ENCODE data around the gene KRT17. TPM values are rescaled to one million over a fixed set of nuclear protein-coding genes. Genes with fewer than 3 reads are reported as not detected.

KRT17 gene
- total and polyA plus RNA-seq, 8 donors: 4.1 to 85.6 (median 6.6) TPM

DNA sequence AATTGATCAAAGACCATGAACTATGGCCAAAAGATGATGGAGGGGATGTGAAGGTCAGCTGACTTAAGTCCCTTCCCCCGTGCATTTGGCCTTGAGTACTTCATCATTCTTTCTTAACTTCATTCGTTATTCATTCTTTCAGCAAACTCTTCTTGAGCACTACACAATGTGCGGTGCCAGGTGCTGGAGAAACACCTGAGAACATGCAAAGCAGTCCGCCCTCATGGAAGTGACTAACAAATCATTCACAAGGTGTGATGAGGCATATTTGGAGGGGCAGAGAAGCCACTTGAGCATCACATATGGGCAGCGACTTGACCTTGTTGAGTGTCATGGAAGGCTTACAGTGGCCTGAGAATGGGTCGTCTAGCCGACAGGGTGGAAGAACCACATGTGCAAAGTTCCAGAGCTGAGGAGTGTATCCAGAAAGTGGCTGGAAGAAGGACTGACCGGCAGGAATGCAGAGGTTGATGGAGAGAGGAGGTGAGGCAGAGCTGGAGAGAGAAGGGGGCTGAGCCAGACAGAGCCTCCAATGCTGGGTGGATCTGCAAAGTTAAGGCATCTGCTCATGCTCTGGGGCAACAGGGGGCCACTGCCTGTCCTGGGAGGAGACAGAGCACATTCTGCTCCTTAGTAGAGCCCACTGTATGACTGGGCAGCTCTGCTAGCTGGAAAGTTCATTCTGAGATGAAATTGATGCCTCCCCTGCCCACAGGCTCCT lies 39.2 kb upstream of the KRT17 start:
- intact Hi-C loops (cut with DNase I): loop anchor here in 1 of 2 donors (10.0 kb wide), 1 partner anchor 859 kb away; no protein-coding TSS in a partner anchor
- Histone ChIP-seq H3K27ac (no peak overlapping the region), H3K36me3 (no peaks in the 10 kb centered on the region), H3K4me1 (peaks cover 11 to 40% of the 10 kb centered on the region in 2 donors), H3K9me3 (no peaks in the 10 kb centered on the region), H3K4me3 (no peak overlapping the region), H3K27me3 (no peaks in the 10 kb centered on the region)
- no peak for TF ChIP-seq CTCF (IDR thresholded peaks at IDR 0.05)
- ATAC-seq (no peak), DNase-seq (no peak)

GRCh38 chr17:41660221-41660711 lies 35.9 kb upstream of the KRT17 start:
- no peak for ATAC-seq
- Histone ChIP-seq H3K4me1 (peaks cover 0 to 12% of the 10 kb centered on the region in 2 donors), H3K27ac (no peak overlapping the region), H3K27me3 (no peaks in the 10 kb centered on the region), H3K4me3 (no peak overlapping the region), H3K9me3 (no peaks in the 10 kb centered on the region), H3K36me3 (no peaks in the 10 kb centered on the region)
- no peak for DNase-seq
- intact Hi-C loops (cut with DNase I): loop anchor here in 1 of 2 donors (10.0 kb wide), 1 partner anchor 855 kb away; no protein-coding TSS in a partner anchor
- TF ChIP-seq CTCF (IDR thresholded peaks at IDR 0.05): no peak

DNA sequence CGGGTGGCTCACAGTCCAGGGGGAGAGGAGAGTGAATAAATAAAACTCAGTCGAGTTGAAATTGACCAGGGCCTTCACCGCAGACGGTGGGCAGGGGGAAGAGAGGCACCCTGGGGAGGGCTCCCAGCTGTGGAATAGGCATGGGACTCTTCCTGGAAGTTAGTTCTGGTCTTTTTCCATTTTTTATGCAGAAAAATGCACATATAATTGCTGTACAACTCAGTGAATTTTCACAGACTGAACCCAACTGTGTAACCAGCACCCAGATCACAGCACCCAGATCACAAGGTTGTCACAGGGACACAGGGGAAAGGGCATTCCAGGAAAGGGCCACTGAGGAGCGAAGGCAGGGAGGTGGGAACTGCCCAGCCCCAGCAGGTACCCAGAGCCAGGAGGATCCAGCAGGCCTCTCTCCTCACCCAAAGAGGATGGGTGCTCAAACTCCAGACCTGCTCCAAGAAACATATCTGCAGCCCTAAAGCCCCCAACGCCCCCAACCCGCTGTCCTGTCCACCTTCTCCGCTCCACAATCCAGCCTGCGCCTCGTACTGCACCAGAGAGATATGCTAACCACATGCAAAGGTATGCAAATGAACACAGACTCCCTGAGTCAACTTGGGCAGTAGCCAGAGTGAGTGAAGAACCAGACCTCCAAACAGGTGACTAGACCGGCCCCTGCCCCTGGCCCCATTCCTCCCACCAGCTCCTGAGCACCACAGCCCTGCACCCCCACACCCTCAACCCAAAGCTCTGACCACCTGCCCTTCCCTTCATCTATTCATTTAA lies 35.2 kb upstream of the KRT17 start:
- DNase-seq (no peak), ATAC-seq (no peak)
- Histone ChIP-seq H3K4me3 (no peak overlapping the region), H3K27ac (no peak overlapping the region), H3K36me3 (no peaks in the 10 kb centered on the region), H3K9me3 (no peaks in the 10 kb centered on the region), H3K4me1 (peaks cover 0 to 18% of the 10 kb centered on the region in 2 donors), H3K27me3 (no peaks in the 10 kb centered on the region)
- TF ChIP-seq CTCF (IDR thresholded peaks at IDR 0.05): no peak
- intact Hi-C loops (cut with DNase I): loop anchor here in 1 of 2 donors (5.0 to 10.0 kb wide), 2 partner anchors 107 to 855 kb away; no protein-coding TSS in a partner anchor

- Histone ChIP-seq H3K27me3 (no peaks in the 10 kb centered on the region), H3K27ac (no peak overlapping the region), H3K36me3 (no peaks in the 10 kb centered on the region), H3K9me3 (no peaks in the 10 kb centered on the region), H3K4me3 (no peak overlapping the region), H3K4me1 (peaks cover 0 to 19% of the 10 kb centered on the region in 2 donors)
- intact Hi-C loops (cut with DNase I): loop anchor here in 1 of 2 donors (5.0 kb wide), 1 partner anchor 107 kb away; no protein-coding TSS in a partner anchor
- no peak for TF ChIP-seq CTCF (IDR thresholded peaks at IDR 0.05)
- no peak for ATAC-seq
- no peak for DNase-seq
Measured at GRCh38 chr17:41658846-41659245, 34.5 kb upstream of the KRT17 start.

DNA sequence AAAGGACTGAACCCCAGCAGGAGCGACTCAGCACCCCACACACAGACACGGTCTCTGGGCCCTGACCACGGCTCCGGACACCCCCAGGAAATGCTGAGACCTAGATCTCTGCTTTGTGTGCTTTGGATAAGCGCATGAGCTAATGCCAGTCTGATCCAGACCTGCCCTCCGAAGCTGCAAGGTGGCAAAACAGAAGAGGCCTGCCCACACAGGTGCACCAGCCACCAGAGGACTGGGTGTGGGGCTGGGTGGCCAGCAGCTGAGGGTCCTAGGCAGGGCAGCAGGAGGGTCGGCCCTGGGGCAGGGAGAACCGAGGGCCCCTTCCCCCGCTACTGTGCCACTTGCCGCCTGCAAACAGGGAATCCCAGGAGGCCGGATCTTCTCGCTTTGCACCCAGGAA lies 33.6 kb upstream of the KRT17 start:
- DNase-seq (no peak), ATAC-seq (no peak)
- no peak overlapping the region for H3K4me3 ChIP-seq
- peaks cover 0 to 17% of the 10 kb centered on the region in 2 donors for H3K4me1 ChIP-seq
- no peaks in the 10 kb centered on the region for H3K27me3 ChIP-seq
- no peak for TF ChIP-seq CTCF (IDR thresholded peaks at IDR 0.05)
- intact Hi-C loops (cut with DNase I): loop anchor here in 1 of 2 donors (5.0 kb wide), 1 partner anchor 106 kb away; no protein-coding TSS in a partner anchor
- no peak overlapping the region for H3K27ac ChIP-seq
- no peaks in the 10 kb centered on the region for H3K36me3 ChIP-seq
- no peaks in the 10 kb centered on the region for H3K9me3 ChIP-seq
